Epithelial cell of proximal tubule (primary cell): Measurements from ENCODE around the gene PISD. TPM values are rescaled to one million over a fixed set of nuclear protein-coding genes. Genes with fewer than 3 reads are reported as not detected.
"Not testable (repeated sequence)": the region's sequence is repeated elsewhere in the genome, so short reads cannot be mapped to it uniquely, and the experiment has no call there.

Experiments
- DNase-seq: peaks from one replicate; pipeline ENCODE4 v3.0.0-alpha.2; 2011; ENCODE audit warnings: low read depth
- H3K4me3 ChIP-seq: 2 replicates; pipeline ENCODE4 v1.5.1; 2011; ENCODE audit warnings: low read depth, mild to moderate bottlenecking, low read length
- total RNA-seq: library from RNA; depleted of rRNA; stranded (reverse); fragments of >200 nt; gene quantifications from 2 replicates; pipeline ENCODE4 v1.2.3, GENCODE V29; 2015
- TF ChIP-seq, protein P1 (sequence below): conservative IDR thresholded peaks from 2 replicates; pipeline ENCODE4 v1.5.1; 2012; ENCODE audit warnings: low read depth, mild to moderate bottlenecking, low read length

The PISD gene
- total RNA-seq, 1 donor from 2014 or later: 61.1 TPM

- H3K4me3 ChIP-seq: no peak overlapping the region
- DNase-seq: no peak
- TF ChIP-seq, protein P1, sequence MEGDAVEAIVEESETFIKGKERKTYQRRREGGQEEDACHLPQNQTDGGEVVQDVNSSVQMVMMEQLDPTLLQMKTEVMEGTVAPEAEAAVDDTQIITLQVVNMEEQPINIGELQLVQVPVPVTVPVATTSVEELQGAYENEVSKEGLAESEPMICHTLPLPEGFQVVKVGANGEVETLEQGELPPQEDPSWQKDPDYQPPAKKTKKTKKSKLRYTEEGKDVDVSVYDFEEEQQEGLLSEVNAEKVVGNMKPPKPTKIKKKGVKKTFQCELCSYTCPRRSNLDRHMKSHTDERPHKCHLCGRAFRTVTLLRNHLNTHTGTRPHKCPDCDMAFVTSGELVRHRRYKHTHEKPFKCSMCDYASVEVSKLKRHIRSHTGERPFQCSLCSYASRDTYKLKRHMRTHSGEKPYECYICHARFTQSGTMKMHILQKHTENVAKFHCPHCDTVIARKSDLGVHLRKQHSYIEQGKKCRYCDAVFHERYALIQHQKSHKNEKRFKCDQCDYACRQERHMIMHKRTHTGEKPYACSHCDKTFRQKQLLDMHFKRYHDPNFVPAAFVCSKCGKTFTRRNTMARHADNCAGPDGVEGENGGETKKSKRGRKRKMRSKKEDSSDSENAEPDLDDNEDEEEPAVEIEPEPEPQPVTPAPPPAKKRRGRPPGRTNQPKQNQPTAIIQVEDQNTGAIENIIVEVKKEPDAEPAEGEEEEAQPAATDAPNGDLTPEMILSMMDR: no peak
These were observed 66.7 kb downstream of the PISD start for GRCh38 chr22:31595271-31595670.

DNA sequence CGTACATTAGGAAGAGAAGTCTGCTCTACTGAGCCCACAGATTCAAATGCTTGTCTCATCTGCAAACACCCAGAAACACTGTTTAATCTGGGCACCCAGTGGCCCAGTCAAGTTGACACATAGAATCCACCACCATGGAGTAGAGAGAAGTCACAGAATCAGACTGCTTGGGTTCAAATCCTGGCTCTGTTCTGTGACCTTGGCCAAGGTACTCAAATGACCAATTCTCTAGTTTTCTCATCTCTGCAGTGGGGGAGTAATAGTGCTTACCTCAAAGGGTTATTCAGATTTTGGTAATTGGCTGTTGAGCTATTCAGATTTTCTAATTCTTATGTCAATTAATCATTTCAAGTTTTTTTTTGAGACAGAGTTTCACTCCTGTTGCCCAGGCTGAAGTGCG lies 71.9 kb downstream of the PISD start:
- not testable (repeated sequence) for DNase-seq, H3K4me3 ChIP-seq

DNA sequence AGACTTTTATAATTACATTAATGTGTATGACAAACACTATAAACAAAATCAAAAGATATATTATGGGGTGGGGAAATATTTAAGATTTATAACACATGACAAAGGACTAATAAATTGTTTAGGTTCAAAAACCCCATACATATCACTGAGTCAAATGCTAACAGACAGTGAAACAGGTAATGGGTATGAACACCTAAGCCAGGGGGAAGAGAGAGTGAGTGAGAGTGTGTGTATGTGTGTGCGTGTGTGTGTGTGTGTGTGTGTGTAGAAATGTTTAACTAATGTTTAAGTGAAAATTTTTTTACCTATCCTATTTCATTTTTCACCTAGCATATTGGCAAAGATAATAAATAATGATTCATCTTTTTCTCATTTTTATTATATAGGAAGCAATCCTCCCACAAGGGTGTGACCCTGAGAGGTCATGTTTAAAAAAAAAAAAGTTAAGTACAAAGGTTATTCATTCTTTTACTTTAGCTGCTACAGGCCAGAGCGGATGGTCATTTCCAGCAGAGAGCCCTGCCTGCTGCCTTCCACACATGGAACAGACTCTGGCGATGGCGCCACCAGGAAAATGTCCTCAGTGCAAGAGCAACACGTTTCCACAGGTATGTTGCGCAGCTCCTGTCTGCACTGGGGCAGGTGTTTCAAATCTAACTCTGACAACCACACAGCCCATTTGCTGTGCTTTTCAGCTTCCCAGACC lies 72.9 kb downstream of the PISD start:
- no peak for DNase-seq
- TF ChIP-seq, protein P1: no peak
- H3K4me3 ChIP-seq: no peak overlapping the region

DNA sequence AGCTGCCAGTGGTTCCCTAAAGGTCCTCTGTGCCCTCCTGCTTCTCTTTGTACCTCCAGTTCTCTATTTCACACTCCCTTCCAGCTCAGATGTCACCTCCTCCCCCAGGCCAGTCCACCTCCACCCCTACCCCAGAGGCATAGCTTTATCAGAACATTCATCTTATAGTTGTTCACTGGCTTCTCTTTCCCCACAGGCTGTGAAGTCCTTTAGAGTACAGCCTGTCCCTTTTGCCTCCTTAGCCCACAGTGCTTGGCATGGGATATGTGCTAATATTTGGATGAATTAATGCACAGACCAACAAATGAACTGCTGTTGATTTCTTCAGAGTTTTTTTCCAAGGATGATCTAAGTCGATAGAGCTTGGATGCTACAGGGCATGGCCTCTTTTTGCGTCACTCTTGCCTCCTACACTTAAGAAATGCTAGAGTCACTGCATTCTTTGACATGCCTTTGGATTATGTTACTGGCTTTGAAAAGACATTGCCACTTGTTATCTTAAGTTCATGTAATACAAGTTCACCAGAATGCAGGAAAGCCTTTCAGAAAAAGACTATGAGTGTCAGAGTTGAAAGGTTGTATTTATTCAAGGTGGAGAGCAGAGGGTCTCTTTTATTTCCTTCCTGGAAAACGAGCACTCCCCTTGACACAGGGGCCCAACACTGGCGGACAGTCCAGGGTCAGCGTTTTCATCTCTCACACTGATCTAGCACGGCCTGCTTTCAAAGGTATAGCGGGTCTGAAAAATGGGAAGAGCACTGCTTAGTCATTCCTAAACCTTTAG lies 75.7 kb downstream of the PISD start:
- TF ChIP-seq, protein P1: no peak
- DNase-seq: no peak
- H3K4me3 ChIP-seq: no peak overlapping the region

DNA sequence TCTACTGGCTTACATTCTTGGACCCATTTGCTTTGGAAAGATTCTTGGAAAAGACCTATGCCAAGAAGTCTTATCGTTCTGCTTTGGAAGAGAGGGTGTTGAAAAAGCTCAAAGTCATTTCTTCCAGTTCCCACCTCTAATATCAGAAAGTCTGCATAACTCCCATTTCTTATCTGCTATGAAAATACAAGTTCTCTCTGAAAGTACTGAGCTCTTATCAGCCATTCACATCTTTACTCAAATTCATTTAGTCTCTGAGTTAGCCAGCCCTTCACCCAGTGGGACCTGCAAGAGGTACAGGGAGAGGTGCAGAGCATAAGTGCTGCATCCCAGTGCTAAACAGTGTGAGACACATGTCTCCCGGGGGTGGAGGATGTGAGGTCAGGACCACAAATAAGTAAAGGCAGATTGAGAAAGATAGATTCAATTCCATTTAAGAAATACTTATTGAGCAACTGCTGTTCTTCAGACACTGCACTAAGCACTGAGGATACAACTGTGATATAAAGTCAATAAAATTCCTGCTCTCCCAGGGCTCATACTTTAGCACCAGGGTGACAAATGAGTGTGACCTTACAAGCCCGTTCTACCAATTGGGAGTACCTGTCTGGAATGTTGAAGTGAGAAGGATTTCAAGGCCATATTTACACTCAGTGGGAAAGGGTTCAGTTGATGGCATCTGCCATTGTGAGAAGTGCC lies 76.7 kb downstream of the PISD start:
- TF ChIP-seq, protein P1: no peak
- DNase-seq: no peak
- H3K4me3 ChIP-seq: no peak overlapping the region

DNA sequence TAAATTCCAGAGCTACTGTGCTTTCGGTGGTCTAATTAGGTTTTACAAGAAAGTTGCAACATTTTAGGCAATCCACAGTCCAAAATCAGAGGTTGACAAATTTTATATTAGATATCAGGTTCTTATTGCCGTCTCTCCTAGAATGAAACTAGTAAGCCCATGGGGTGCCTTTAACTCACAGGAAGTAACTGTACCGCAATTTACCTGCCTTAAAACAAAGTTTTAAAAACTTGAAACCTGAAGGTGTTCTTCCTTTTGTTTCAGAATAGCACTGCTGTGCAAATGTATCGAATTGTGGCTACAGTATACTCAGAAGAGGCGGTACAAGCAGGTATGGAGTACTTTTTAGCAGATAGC lies 77.2 kb downstream of the PISD start:
- TF ChIP-seq, protein P1: no peak

DNA sequence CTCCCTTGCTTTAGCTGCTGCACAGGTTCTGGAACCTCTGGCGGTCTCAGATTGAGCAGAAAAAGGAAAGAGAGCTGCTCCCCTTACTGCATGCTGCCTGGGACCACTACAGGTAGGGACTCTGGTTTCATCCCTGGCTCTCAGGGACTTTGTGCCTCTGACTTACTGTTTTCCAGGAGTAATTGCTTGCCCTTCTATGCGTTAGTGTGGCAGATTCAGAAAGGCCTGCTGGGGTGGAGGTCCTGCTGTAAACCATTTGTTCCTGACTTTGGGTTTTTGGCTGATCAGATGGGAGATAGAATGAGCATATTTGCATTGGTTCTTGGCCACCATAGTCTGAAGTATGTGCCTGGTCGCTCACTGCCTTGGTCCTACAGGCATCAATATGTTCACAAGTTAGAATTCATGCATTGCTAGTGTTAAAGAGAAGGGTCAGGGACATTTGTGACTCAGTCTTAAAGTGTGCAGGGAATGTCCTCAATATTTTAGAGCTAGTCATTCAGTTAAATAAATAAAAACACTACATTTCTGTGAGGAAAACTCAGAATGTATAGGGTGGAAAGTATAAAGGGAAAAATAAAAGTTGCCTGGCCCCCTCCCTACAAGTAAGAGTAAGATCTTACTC lies 78.0 kb downstream of the PISD start:
- TF ChIP-seq, protein P1: no peak
- no peak overlapping the region for H3K4me3 ChIP-seq
- DNase-seq: no peak

More for the DNA sequence above, 77.2 kb downstream of the PISD start:
- DNase-seq: no peak
- H3K4me3 ChIP-seq: no peak overlapping the region
